Tibial artery (tissue), 4 donors: ENCODE results near the gene SAYSD1.

Experiments used
- DNase-seq, 2 donors: peaks; one replicate each; pipeline ENCODE4 v3.0.0-alpha.2; 2019
- H3K27ac ChIP-seq, 2 donors: fragments of 200-600 bp; sonication (generic) in 1 of 2; 1 replicate in 1 of 2; 2 replicates in 1 of 2; pipeline ENCODE4 v1.5.1; 2018 to 2019; ENCODE audit warnings: mild to moderate bottlenecking in 1 of 2
- H3K27me3 ChIP-seq, 2 donors: fragments of 200-600 bp; sonication (generic) in 1 of 2; one replicate each; pipeline versions ENCODE4 v1.5.1 to v1.6.0; 2016 to 2019
- H3K36me3 ChIP-seq, 3 donors: fragments of 200-600 bp; sonication (generic) in 2 of 3; one replicate each; pipeline ENCODE4 v1.5.1; 2016 to 2019; ENCODE audit warnings: mild to moderate bottlenecking in 2 of 3
- H3K4me1 ChIP-seq, 4 donors: fragments of 200-600 bp; sonication (generic) in 2 of 4; 1 replicate in 3 of 4; 2 replicates in 1 of 4; pipeline ENCODE4 v1.5.1; 2016 to 2019
- H3K4me3 ChIP-seq, 2 donors: fragments of 200-600 bp; sonication (generic) in 1 of 2; 1 replicate in 1 of 2; 2 replicates in 1 of 2; pipeline ENCODE4 v1.5.1; 2018 to 2019; ENCODE audit warnings: mild to moderate bottlenecking in 2 of 2
- H3K9me3 ChIP-seq, 3 donors: fragments of 200-600 bp; sonication (generic) in 1 of 3; one replicate each; pipeline ENCODE4 v1.5.1; 2016 to 2019
- intact Hi-C: fragments of 100-400 bp; cut with DNase I; formaldehyde crosslinking; loops from one replicate; pipeline ENCODE4 v1.15.0; 2023; ENCODE audit warnings: low total_unique reads
- TF ChIP-seq, protein P1 (sequence below), 2 experiments: fragments of 200-600 bp in 1 of 2; fragments of 450-650 bp in 1 of 2; IDR thresholded peaks; one replicate each; pipeline ENCODE4 v1.5.1; 2017 to 2019; ENCODE audit warnings: antibody characterized with exemption in 2 of 2, mild to moderate bottlenecking in 1 of 2, moderate library complexity in 1 of 2

Gene SAYSD1

DNA sequence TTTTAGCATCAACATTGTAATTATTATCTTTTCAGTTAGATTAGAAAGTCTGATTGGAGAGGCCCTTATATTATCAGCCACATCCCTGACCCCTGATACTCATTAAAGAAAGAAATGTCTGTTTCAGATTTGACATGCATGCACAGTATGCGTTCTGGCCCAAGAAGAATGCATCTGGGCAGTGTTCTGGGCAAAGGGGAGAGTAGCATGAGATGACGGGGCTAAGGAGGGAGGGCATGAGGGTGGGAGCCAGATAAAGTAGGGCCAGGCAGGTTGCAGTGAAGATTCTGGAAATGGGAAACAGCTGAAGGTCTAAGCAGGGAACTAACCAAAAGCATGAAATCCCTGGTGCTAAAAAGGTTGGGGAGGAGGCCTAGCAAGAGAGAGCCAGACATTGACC is 7.3 kb downstream of the SAYSD1 start:
- Histone ChIP-seq H3K9me3 (no peaks in the 10 kb centered on the region), H3K27me3 (no peaks in the 10 kb centered on the region), H3K27ac (no peak overlapping the region), H3K36me3 (peaks cover 18 to 52% (median 41%) of the 10 kb centered on the region in 3 donors), H3K4me3 (no peak overlapping the region), H3K4me1 (peaks cover 0 to under 1% (median 0%) of the 10 kb centered on the region in 4 donors)
- DNase-seq, result no peak
- intact Hi-C loops, result no loop called here
- TF ChIP-seq, protein P1, sequence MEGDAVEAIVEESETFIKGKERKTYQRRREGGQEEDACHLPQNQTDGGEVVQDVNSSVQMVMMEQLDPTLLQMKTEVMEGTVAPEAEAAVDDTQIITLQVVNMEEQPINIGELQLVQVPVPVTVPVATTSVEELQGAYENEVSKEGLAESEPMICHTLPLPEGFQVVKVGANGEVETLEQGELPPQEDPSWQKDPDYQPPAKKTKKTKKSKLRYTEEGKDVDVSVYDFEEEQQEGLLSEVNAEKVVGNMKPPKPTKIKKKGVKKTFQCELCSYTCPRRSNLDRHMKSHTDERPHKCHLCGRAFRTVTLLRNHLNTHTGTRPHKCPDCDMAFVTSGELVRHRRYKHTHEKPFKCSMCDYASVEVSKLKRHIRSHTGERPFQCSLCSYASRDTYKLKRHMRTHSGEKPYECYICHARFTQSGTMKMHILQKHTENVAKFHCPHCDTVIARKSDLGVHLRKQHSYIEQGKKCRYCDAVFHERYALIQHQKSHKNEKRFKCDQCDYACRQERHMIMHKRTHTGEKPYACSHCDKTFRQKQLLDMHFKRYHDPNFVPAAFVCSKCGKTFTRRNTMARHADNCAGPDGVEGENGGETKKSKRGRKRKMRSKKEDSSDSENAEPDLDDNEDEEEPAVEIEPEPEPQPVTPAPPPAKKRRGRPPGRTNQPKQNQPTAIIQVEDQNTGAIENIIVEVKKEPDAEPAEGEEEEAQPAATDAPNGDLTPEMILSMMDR (IDR thresholded peaks at IDR 0.05), result no peak

- Histone ChIP-seq H3K4me1 (peaks cover 0 to 6% (median 0%) of the 10 kb centered on the region in 4 donors), H3K27me3 (no peaks in the 10 kb centered on the region), H3K9me3 (no peaks in the 10 kb centered on the region), H3K27ac (no peak overlapping the region), H3K36me3 (peaks cover 18 to 52% (median 41%) of the 10 kb centered on the region in 3 donors), H3K4me3 (no peak overlapping the region)
- TF ChIP-seq, protein P1 (IDR thresholded peaks at IDR 0.05), result no peak
- intact Hi-C loops, result no loop called here
- DNase-seq, result no peak
Measured at GRCh38 chr6:39107034-39107433, 8.0 kb downstream of the SAYSD1 start.

GRCh38 chr6:39104528-39104927 is 10.5 kb downstream of the SAYSD1 start:
- TF ChIP-seq, protein P1 (IDR thresholded peaks at IDR 0.05), result no peak
- no peak overlapping the region for H3K4me3 ChIP-seq
- no peak for DNase-seq
- no peaks in the 10 kb centered on the region for H3K9me3 ChIP-seq
- H3K27ac ChIP-seq, result no peak overlapping the region
- intact Hi-C loops, result no loop called here
- H3K4me1 ChIP-seq, result peaks cover 0 to 11% (median 0%) of the 10 kb centered on the region in 4 donors
- H3K27me3 ChIP-seq, result no peaks in the 10 kb centered on the region
- peaks cover 18 to 33% (median 27%) of the 10 kb centered on the region in 3 donors for H3K36me3 ChIP-seq

DNA sequence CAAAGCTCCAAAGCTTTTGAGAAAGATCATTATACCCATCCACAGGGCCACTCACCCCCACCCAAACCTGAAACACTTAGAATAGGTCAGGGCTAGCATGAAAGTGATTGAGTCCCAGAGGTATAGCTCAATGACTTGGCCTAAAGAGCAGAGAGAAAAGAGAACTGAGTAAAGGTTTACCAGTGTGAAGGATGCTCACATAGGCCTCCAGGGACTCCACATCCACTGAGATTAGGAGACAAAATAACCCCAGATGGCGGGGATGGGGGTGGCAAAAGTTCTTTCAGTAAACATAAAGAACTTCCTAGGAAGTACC is 12.2 kb downstream of the SAYSD1 start:
- TF ChIP-seq, protein P1 (IDR thresholded peaks at IDR 0.05), result no peak
- H3K27ac ChIP-seq, result no peak overlapping the region
- no peaks in the 10 kb centered on the region for H3K27me3 ChIP-seq

DNA sequence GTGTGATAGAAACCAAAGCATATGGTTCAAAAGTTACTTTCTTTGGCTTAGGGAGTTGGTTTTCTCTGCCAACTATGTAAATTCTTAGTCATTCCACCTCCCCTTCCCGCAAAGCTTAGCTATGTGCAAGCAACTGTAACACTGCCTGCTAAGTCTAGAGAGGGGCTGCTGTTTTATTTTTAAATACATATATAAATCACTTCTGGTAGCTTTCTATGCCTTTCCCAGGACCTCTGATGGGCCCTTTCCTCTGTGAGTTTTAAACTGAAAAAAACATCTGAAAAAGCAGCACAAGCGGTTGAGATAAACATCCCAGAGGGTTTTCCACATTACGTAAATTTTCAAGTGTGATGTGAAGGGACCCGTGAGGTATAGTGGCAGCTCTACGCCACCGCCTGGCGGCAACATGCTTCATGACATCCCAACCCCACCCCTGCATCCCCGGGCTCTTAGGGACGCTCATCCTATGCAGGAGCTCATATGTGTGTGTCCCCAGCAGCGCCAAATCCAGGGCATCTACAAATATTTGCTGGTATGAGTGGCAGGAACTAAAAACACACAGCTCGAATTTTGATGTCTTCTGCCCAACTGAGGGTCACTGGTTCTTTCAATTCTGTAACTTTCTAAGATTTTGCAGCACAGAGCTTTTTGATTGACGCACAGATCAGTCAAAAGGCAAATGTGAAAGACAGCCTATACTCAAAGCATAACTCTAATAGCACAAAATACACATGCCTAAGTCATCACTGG is 12.7 kb downstream of the SAYSD1 start:
- peaks cover 15 to 25% (median 20%) of the 10 kb centered on the region in 3 donors for H3K36me3 ChIP-seq
- TF ChIP-seq, protein P1 (IDR thresholded peaks at IDR 0.05), result peak; percentile 41
- H3K4me1 ChIP-seq, result peaks cover 0 to 11% (median 0%) of the 10 kb centered on the region in 4 donors
- no peak overlapping the region for H3K4me3 ChIP-seq
- DNase-seq, result no peak
- peak overlapping the region; percentile 6 to 27 for H3K27ac ChIP-seq
- H3K9me3 ChIP-seq, result no peaks in the 10 kb centered on the region
- no peaks in the 10 kb centered on the region for H3K27me3 ChIP-seq
- intact Hi-C loops, result no loop called here

More for the DNA sequence above, 12.2 kb downstream of the SAYSD1 start:
- no peaks in the 10 kb centered on the region for H3K9me3 ChIP-seq
- H3K36me3 ChIP-seq, result peaks cover 15 to 25% (median 20%) of the 10 kb centered on the region in 3 donors
- intact Hi-C loops, result no loop called here
- DNase-seq, result no peak
- peaks cover 0 to 11% (median 0%) of the 10 kb centered on the region in 4 donors for H3K4me1 ChIP-seq
- no peak overlapping the region for H3K4me3 ChIP-seq
